Lower leg skin (tissue), 3 donors: Measurements from ENCODE around the gene PLCH2.

Experiments used
- POLR2A ChIP-seq, 2 donors: fragments of 450-650 bp; IDR thresholded peaks; one replicate each; pipeline ENCODE4 v1.6.1; 2016 to 2017; ENCODE audit warnings: antibody characterized with exemption in 2 of 2, mild to moderate bottlenecking in 1 of 2, moderate library complexity in 1 of 2
- TF ChIP-seq, protein P1 (sequence below), 3 donors: fragments of 450-650 bp; IDR thresholded peaks; one replicate each; pipeline ENCODE4 v1.5.1; 2016; ENCODE audit warnings: antibody characterized with exemption in 3 of 3, mild to moderate bottlenecking in 3 of 3, moderate library complexity in 2 of 3

DNA sequence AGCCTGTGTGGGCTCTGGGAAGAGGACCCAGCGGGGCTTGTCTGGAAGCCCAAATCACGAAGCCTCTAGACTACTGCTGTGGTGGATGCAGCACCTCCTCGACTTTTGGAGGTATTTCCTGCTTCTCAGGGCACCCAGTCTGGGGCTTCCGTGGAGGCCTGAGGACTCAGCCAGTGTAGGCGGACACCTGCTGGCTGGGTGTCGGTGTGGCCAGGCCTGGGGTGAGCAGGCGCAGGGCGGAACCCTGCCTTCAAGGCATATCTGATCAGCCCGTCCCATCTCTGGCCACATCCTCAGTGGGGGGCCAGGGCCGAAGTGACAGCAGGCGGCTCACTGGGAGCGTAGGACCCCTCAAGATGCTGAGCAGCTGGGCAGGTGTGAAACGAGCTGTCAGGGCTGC lies 6.9 kb downstream of the PLCH2 start:
- no peak for TF ChIP-seq POLR2A (IDR thresholded peaks at IDR 0.05)
- TF ChIP-seq, protein P1, sequence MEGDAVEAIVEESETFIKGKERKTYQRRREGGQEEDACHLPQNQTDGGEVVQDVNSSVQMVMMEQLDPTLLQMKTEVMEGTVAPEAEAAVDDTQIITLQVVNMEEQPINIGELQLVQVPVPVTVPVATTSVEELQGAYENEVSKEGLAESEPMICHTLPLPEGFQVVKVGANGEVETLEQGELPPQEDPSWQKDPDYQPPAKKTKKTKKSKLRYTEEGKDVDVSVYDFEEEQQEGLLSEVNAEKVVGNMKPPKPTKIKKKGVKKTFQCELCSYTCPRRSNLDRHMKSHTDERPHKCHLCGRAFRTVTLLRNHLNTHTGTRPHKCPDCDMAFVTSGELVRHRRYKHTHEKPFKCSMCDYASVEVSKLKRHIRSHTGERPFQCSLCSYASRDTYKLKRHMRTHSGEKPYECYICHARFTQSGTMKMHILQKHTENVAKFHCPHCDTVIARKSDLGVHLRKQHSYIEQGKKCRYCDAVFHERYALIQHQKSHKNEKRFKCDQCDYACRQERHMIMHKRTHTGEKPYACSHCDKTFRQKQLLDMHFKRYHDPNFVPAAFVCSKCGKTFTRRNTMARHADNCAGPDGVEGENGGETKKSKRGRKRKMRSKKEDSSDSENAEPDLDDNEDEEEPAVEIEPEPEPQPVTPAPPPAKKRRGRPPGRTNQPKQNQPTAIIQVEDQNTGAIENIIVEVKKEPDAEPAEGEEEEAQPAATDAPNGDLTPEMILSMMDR (IDR thresholded peaks at IDR 0.05): no peak
